ENCODE measurements around the gene TACO1.

DNA sequence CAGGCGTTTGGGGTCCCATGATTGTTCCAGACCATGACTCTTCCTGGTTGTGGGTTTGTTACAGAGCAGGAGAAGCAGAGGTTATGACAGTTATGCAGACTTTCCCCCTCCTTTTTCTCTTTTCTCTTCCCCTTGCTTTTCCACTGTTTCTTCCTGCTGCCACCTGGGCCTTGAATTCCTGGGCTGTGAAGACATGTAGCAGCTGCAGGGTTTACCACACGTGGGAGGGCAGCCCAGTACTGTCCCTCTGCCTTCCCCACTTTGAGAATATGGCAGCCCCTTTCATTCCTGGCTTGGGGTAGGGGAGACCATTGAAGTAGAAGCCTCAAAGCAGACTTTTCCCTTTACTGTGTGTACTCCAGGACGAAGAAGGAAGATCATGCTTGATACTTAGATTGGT lies 7.9 kb upstream of the TACO1 start:
- TF ChIP-seq, protein P1, sequence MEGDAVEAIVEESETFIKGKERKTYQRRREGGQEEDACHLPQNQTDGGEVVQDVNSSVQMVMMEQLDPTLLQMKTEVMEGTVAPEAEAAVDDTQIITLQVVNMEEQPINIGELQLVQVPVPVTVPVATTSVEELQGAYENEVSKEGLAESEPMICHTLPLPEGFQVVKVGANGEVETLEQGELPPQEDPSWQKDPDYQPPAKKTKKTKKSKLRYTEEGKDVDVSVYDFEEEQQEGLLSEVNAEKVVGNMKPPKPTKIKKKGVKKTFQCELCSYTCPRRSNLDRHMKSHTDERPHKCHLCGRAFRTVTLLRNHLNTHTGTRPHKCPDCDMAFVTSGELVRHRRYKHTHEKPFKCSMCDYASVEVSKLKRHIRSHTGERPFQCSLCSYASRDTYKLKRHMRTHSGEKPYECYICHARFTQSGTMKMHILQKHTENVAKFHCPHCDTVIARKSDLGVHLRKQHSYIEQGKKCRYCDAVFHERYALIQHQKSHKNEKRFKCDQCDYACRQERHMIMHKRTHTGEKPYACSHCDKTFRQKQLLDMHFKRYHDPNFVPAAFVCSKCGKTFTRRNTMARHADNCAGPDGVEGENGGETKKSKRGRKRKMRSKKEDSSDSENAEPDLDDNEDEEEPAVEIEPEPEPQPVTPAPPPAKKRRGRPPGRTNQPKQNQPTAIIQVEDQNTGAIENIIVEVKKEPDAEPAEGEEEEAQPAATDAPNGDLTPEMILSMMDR (IDR thresholded peaks at IDR 0.05; ENCODE audit: insufficient read depth, low read depth, low read length), result no peak
- TF ChIP-seq EZH2 (IDR thresholded peaks at IDR 0.05; ENCODE audit: insufficient read depth, low read length), result no peak

Data from astrocyte (in vitro differentiated cells and primary cell).